ENCODE results near the gene ARMH4. TPM values are rescaled to one million over a fixed set of nuclear protein-coding genes. Genes with fewer than 3 reads are reported as not detected.

Gene ARMH4
- total RNA-seq, 4 donors from 2014 or later = 1.2 to 3.7 (median 2.0) TPM

DNA sequence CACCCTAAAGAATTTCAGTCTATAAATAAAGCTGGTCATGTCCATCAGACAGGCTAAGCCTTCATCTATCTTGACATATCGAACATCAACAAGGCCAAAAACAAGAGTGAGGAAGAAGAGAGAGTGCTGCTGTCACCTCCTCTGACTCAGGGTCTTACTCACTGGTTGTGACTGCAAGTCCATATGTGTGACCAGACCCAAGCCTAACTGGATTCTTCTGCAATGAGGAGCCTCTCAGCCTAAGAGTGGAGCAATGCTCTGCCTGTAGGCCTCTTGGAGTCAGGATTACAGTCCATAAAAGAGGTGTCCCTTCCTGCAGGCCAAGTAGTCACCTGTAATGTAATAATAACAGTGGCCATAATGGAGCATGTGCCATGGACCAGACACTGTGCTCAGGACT lies 165.0 kb downstream of the ARMH4 start:
- no peak overlapping the region for H3K4me3 ChIP-seq
- intact Hi-C loops (cut with DNase I; ENCODE audit: low total_unique reads) = no loop called here
- TF ChIP-seq POLR2A (IDR thresholded peaks at IDR 0.05) = no peak
- TF ChIP-seq, protein P1, sequence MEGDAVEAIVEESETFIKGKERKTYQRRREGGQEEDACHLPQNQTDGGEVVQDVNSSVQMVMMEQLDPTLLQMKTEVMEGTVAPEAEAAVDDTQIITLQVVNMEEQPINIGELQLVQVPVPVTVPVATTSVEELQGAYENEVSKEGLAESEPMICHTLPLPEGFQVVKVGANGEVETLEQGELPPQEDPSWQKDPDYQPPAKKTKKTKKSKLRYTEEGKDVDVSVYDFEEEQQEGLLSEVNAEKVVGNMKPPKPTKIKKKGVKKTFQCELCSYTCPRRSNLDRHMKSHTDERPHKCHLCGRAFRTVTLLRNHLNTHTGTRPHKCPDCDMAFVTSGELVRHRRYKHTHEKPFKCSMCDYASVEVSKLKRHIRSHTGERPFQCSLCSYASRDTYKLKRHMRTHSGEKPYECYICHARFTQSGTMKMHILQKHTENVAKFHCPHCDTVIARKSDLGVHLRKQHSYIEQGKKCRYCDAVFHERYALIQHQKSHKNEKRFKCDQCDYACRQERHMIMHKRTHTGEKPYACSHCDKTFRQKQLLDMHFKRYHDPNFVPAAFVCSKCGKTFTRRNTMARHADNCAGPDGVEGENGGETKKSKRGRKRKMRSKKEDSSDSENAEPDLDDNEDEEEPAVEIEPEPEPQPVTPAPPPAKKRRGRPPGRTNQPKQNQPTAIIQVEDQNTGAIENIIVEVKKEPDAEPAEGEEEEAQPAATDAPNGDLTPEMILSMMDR (IDR thresholded peaks at IDR 0.05 in 4 of 5, conservative IDR thresholded peaks at IDR 0.05 in 1 of 5) = no peak
- DNase-seq (no peak), ATAC-seq (no peak)
- no peak overlapping the region for H3K27ac ChIP-seq
- no peaks in the 10 kb centered on the region for H3K27me3 ChIP-seq
- in situ Hi-C loops (cut with MboI; ENCODE audit: low sequenced_read_pairs in 4 of 4) = no loop called here
- no peaks in the 10 kb centered on the region for H3K9me3 ChIP-seq
- no peaks in the 10 kb centered on the region for H3K36me3 ChIP-seq
- H3K4me1 ChIP-seq = no peaks in the 10 kb centered on the region

DNA sequence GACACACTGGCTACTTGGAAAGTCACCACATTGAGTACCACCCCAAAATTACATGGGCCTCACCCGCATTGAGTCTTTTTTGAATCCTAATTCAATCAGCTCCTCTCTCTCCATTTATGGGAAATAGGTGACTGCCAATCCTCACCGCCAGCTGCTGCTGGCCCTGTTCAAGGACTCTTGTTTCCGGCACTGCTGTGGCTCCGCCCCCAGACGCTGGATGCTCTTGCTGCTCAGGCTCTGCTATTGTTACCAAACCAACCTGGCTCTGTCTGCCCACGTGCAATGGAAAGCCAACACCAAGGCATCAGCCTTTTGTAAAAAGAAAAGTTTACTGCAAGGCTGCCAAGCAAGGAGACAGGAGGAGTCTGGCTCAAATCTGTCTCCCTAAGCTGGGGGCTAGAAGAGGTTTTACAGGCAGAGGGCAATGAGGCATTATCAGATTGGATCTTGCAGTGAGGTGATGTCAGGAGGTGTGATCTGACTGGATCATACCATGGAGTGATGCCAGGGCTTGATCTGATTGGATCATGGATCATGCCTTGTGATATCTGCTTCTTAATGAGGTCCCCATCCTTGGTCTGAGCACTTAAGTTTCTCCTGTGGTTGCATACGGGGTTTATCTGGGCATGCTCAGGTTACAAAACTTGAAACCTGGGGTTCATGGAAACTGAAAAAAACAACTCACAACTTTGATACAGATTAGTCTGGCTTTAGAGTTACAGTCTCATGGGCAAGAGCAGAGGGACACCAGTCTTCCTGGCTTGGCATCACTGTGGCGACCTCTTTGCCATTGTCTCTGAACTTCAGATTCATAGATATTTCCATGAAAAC lies 169.0 kb downstream of the ARMH4 start:
- no peaks in the 10 kb centered on the region for H3K36me3 ChIP-seq
- DNase-seq = no peak
- H3K27ac ChIP-seq = no peak overlapping the region
- in situ Hi-C loops (cut with MboI; ENCODE audit: low sequenced_read_pairs in 4 of 4) = no loop called here
- intact Hi-C loops (cut with DNase I; ENCODE audit: low total_unique reads) = no loop called here
- ATAC-seq = no peak
- TF ChIP-seq, protein P1 (IDR thresholded peaks at IDR 0.05 in 4 of 5, conservative IDR thresholded peaks at IDR 0.05 in 1 of 5) = no peak
- no peak for TF ChIP-seq POLR2A (IDR thresholded peaks at IDR 0.05)
- no peaks in the 10 kb centered on the region for H3K4me1 ChIP-seq
- no peaks in the 10 kb centered on the region for H3K9me3 ChIP-seq
- no peak overlapping the region for H3K4me3 ChIP-seq
- no peaks in the 10 kb centered on the region for H3K27me3 ChIP-seq

DNA sequence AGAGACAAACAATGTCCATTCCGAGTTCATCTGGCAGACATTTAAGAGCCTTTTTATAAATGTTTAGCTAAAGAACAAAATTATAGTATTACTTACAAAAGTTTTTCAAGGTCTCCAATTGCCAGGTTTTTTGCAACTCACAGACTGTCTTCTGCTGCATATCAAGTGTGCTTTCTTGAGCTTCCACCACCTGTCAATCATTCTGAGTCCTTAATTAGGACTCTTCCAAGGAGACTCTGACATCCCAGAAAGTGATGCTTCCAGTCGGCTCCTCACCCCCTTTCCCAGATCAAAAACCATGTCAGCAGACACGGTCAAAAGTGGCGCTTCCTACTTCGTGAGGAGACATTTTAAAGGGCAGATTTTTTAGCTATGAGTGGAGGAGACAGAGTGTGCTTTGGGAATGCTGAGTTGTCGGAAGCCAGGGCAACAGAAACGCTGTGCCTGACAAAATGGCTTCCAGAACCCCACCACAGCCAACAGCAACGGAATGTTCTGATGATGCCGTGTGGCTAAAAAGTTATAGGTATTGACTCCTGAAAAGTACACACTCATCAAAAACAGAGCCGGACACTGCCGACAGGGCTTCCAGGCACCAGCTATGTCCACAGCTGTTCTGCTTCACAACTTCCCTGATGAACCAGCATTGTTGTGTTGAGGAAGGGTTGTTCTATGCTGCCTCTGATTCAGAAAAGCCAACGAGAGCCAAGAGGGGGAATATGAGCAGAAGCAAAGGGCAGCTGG lies 170.0 kb downstream of the ARMH4 start:
- H3K27ac ChIP-seq = no peak overlapping the region
- intact Hi-C loops (cut with DNase I; ENCODE audit: low total_unique reads) = no loop called here

GRCh38 chr14:57979376-57980048 lies 172.5 kb downstream of the ARMH4 start:
- no peaks in the 10 kb centered on the region for H3K27me3 ChIP-seq
- TF ChIP-seq POLR2A (IDR thresholded peaks at IDR 0.05) = no peak
- TF ChIP-seq, protein P1 (IDR thresholded peaks at IDR 0.05 in 4 of 5, conservative IDR thresholded peaks at IDR 0.05 in 1 of 5) = no peak
- intact Hi-C loops (cut with DNase I; ENCODE audit: low total_unique reads) = no loop called here
- no peaks in the 10 kb centered on the region for H3K9me3 ChIP-seq
- no peak for DNase-seq
- no peaks in the 10 kb centered on the region for H3K4me1 ChIP-seq
- H3K4me3 ChIP-seq = no peak overlapping the region
- in situ Hi-C loops (cut with MboI; ENCODE audit: low sequenced_read_pairs in 4 of 4) = no loop called here
- H3K36me3 ChIP-seq = no peaks in the 10 kb centered on the region
- H3K27ac ChIP-seq = no peak overlapping the region
- ATAC-seq = no peak

More for the DNA sequence above, 170.0 kb downstream of the ARMH4 start:
- DNase-seq (no peak), ATAC-seq (no peak)
- Histone ChIP-seq H3K9me3 (no peaks in the 10 kb centered on the region), H3K4me3 (no peak overlapping the region), H3K27me3 (no peaks in the 10 kb centered on the region), H3K36me3 (no peaks in the 10 kb centered on the region), H3K4me1 (no peaks in the 10 kb centered on the region)
- TF ChIP-seq POLR2A (IDR thresholded peaks at IDR 0.05) = no peak
- TF ChIP-seq, protein P1 (IDR thresholded peaks at IDR 0.05 in 4 of 5, conservative IDR thresholded peaks at IDR 0.05 in 1 of 5) = no peak
- in situ Hi-C loops (cut with MboI; ENCODE audit: low sequenced_read_pairs in 4 of 4) = no loop called here
